Stomach (tissue), 9 donors: Measurements from ENCODE around the gene APP. TPM values are rescaled to one million over a fixed set of nuclear protein-coding genes. Genes with fewer than 3 reads are reported as not detected.

Experiments used
- DNase-seq, 2 donors: peaks; one replicate each; pipeline versions ENCODE4 v3.0.0 to v3.0.0-alpha.2; 2013 to 2019
- H3K27ac ChIP-seq, 5 donors: fragments of 200-600 bp in 4 of 5; sonication (generic) in 4 of 5; one replicate each; pipeline ENCODE4 v1.5.1; 2013 to 2019; ENCODE audit warnings: mild to moderate bottlenecking in 1 of 5, moderate library complexity in 1 of 5
- H3K27me3 ChIP-seq, 3 donors: fragments of 200-600 bp; sonication (generic); one replicate each; pipeline ENCODE4 v1.5.1; 2017 to 2019; ENCODE audit warnings: mixed run types in 1 of 3
- H3K36me3 ChIP-seq, 4 donors: fragments of 200-600 bp; sonication (generic); 1 replicate in 3 of 4; 2 replicates in 1 of 4; pipeline ENCODE4 v1.5.1; 2016 to 2019
- H3K4me1 ChIP-seq, 4 donors: fragments of 200-600 bp; sonication (generic); one replicate each; pipeline ENCODE4 v1.5.1; 2016 to 2019
- H3K4me3 ChIP-seq, 4 donors: fragments of 200-600 bp; sonication (generic) in 3 of 4; one replicate each; pipeline ENCODE4 v1.5.1; 2016 to 2019; ENCODE audit warnings: mild to moderate bottlenecking in 1 of 4
- H3K9me3 ChIP-seq, 4 donors: fragments of 200-600 bp; sonication (generic); one replicate each; pipeline ENCODE4 v1.5.1; 2016 to 2019
- EP300 ChIP-seq: sonication (generic); formaldehyde crosslinking; IDR thresholded peaks from one replicate; pipeline ENCODE4 v1.6.1; 2017; ENCODE audit warnings: antibody characterized with exemption
- POLR2A ChIP-seq, 4 donors: fragments of 450-650 bp; IDR thresholded peaks; one replicate each; pipeline ENCODE4 v1.6.1; 2016; ENCODE audit warnings: antibody characterized with exemption in 4 of 4, control low read depth in 2 of 4, mild to moderate bottlenecking in 1 of 4, moderate library complexity in 1 of 4
- POLR2AphosphoS5 ChIP-seq, 3 donors: sonication (generic); formaldehyde crosslinking; IDR thresholded peaks; one replicate each; pipeline ENCODE4 v1.6.1; 2016; ENCODE audit warnings: antibody characterized with exemption in 3 of 3
- WGBS, 5 donors: extraction: QIAGEN DNeasy Blood & Tissue Kit in 3 of 5; methylation state at CpG; one replicate each; pipeline versions ENCODE4 v1.1.5 to v1.1.7; 2013 to 2018; 5-methylcytosine and 5-hydroxymethylcytosine counted together
- intact Hi-C: fragments of 100-400 bp; cut with DNase I; formaldehyde crosslinking; loops from one replicate; pipeline ENCODE4 v1.15.1; 2023; ENCODE audit warnings: low total_unique reads
- polyA plus RNA-seq, 3 donors: library from polyadenylated mRNA; stranded (reverse); fragments of 200-250 nt; gene quantifications; one replicate each; pipeline ENCODE4 v1.2.3, GENCODE V29; 2013
- total RNA-seq, 5 donors: library from RNA; depleted of rRNA; stranded (reverse); fragments of >200 nt; gene quantifications; one replicate each; pipeline versions ENCODE4 v1.1.0 to v1.2.3, GENCODE V29; 2014 to 2016
- TF ChIP-seq, protein P1 (sequence below), 7 experiments: fragments of 450-650 bp in 4 of 7; fragments of 200-600 bp in 3 of 7; sonication (generic) in 3 of 7; IDR thresholded peaks; one replicate each; pipeline ENCODE4 v1.5.1; 2016 to 2019; ENCODE audit warnings: antibody characterized with exemption in 7 of 7, control low read depth in 2 of 7, mild to moderate bottlenecking in 1 of 7
- donor health status: healthy with polysubstance abuse.
- donor health status: Bipolar disorder and iron deficiency.
- donor health status: healthy.

APP gene
- total and polyA plus RNA-seq, 8 donors: 41.2 to 408 (median 200) TPM

DNA sequence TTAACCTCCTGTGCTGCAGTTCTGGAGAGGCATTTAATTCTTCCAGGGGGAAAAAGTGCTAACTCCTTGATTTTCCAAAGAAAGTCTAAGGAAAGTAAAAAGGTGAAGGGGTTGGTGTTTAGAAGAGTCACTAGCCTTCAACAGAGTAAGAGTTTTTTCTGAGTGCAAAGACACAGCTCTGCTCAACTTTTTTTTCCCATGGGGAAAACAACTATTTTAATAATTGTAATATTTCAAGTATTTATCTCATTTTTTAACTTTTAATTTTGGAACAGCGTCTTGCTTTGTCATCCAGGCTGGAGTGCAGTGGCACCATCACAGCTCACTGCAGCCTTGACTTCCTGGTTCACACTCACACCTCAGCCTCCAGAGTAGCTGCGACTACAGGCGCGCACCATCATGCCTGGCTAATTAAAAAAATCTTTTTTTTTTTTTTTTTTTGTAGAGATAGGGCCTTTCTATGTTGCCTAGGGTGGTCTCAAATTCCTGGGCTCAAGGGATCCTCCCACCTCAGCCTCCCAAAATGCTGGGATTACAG is 202.6 kb downstream of the APP start:
- intact Hi-C loops: no loop called here
- Histone ChIP-seq H3K27me3 (no peaks in the 10 kb centered on the region), H3K4me3 (no peak overlapping the region), H3K36me3 (peaks cover 6 to 31% (median 27%) of the 10 kb centered on the region in 4 donors), H3K27ac (peak overlapping the region in 4 of 5 donors; percentile 11 to 57 (median 32)), H3K4me1 (peaks cover 5 to 31% (median 16%) of the 10 kb centered on the region in 4 donors), H3K9me3 (no peaks in the 10 kb centered on the region)
- WGBS, 5 donors: 93 to 99% (median 95%) methylated on average over 4 of the region's 4 CpGs
- TF ChIP-seq EP300 (no peak), POLR2AphosphoS5 (IDR thresholded peaks at IDR 0.05) (no peak), POLR2A (IDR thresholded peaks at IDR 0.05) (no peak)
- TF ChIP-seq, protein P1, sequence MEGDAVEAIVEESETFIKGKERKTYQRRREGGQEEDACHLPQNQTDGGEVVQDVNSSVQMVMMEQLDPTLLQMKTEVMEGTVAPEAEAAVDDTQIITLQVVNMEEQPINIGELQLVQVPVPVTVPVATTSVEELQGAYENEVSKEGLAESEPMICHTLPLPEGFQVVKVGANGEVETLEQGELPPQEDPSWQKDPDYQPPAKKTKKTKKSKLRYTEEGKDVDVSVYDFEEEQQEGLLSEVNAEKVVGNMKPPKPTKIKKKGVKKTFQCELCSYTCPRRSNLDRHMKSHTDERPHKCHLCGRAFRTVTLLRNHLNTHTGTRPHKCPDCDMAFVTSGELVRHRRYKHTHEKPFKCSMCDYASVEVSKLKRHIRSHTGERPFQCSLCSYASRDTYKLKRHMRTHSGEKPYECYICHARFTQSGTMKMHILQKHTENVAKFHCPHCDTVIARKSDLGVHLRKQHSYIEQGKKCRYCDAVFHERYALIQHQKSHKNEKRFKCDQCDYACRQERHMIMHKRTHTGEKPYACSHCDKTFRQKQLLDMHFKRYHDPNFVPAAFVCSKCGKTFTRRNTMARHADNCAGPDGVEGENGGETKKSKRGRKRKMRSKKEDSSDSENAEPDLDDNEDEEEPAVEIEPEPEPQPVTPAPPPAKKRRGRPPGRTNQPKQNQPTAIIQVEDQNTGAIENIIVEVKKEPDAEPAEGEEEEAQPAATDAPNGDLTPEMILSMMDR (IDR thresholded peaks at IDR 0.05): no peak
- DNase-seq: no peak

DNA sequence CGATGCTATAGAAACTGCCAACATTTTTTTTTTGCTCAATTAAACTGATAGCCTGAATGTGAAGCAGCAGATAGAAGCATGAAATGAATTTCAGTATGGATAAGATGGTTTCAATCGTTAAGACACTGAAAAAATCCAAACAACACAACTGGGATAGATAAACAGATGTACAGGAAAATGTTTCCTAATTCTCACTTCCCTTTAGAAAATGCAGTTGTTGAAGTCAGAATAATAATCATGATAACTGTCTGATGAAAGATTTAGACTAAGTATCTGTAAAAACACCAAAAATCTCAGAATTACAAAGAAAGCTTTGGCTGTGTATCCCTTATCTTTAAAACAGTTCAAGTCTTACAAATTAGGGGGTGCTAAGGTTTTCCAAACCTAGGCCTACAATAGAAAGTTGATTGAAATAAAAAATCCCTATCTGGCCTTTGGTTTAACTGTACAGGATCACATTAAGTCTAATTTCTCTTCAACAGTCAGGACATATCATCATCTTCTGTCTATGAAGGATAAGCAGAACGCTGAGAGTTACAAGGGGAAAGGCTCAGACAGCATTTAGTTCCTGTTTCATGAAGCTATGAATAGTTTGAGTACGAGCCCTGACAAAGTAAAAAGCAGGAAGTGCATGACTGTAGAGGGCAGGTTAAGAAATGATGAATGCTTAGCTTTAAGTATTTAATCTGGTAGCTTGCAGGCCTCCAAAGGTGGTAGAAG is 203.2 kb downstream of the APP start:
- DNase-seq: peak in 1 of 2 donors; percentile 42
- Histone ChIP-seq H3K4me3 (no peak overlapping the region), H3K36me3 (peaks cover 6 to 24% (median 21%) of the 10 kb centered on the region in 4 donors), H3K27me3 (no peaks in the 10 kb centered on the region), H3K9me3 (no peaks in the 10 kb centered on the region), H3K4me1 (peaks cover 5 to 37% (median 19%) of the 10 kb centered on the region in 4 donors), H3K27ac (peak overlapping the region in 4 of 5 donors; percentile 11 to 57 (median 50))
- WGBS, 5 donors: 41 to 51% (median 48%) methylated on average over 4 of the region's 4 CpGs
- TF ChIP-seq POLR2A (IDR thresholded peaks at IDR 0.05) (no peak), POLR2AphosphoS5 (IDR thresholded peaks at IDR 0.05) (no peak), EP300 (no peak)
- TF ChIP-seq, protein P1 (IDR thresholded peaks at IDR 0.05): no peak
- intact Hi-C loops: no loop called here

DNA sequence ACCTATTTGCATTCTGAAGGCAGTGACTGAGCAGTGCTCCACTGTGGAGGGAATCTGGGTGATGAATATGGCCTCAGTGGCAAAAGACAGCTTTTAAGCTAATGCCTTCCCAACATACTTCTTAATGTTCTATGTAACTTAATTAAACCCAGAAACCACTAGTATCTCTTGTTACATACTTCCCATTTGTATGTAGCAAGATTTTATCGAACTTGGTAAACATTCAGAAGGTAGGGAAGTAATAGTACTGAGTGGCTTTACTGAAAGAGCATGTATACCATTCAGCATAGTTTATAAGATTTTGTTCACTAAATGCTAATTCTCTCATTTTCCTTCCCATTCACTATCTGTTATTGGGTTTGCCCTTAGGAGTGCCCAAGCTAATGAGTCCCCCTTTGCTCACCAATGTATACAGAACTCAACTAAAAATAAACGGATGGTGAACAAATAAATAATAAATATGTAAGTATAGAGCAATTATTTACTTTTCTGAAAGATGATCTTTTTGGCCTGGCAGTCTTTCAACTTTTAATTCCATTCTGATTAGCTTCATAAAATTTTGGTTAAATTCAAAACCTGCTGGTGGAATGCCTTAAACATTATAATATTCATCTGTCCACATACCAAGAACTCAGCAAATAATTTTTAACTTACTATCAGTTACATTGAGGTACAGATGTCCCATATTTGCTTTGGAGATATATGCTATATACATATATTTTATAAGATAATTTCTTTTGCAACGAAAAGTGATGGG is 204.4 kb downstream of the APP start:
- intact Hi-C loops: no loop called here
- TF ChIP-seq, protein P1 (IDR thresholded peaks at IDR 0.05): no peak
- TF ChIP-seq EP300: no peak
- H3K27ac ChIP-seq: no peak overlapping the region

DNA sequence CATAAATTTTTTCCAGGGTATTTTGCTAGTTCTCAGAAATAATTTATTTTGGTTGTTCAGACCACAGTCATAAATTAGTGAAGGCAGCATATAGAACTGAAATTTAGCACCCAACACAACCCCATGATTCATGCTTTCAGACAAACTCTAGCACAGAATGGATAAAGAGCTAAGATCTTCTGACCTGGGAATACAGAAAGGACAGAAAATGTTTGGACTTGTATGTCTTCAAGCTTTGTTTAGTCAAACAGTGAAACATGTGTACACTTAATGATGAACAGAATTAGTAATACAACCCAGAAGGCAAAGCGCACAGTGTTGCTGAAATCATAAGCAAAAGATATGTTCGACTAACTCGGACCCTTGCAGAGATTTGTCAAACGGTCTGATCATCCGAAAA is 205.6 kb downstream of the APP start:
- DNase-seq: no peak
- Histone ChIP-seq H3K27me3 (no peaks in the 10 kb centered on the region), H3K27ac (peak overlapping the region in 2 of 5 donors; percentile 60 to 62), H3K36me3 (peaks cover 0 to 4% (median 0%) of the 10 kb centered on the region in 4 donors), H3K4me1 (peaks cover 5 to 52% (median 21%) of the 10 kb centered on the region in 4 donors), H3K4me3 (no peak overlapping the region), H3K9me3 (no peaks in the 10 kb centered on the region)
- TF ChIP-seq POLR2A (IDR thresholded peaks at IDR 0.05) (no peak), POLR2AphosphoS5 (IDR thresholded peaks at IDR 0.05) (no peak)
- intact Hi-C loops: no loop called here
- 83 to 94% (median 87%) methylated on average over 5 of the region's 5 CpGs for WGBS, 5 donors

More for the DNA sequence above, 204.4 kb downstream of the APP start:
- H3K9me3 ChIP-seq: no peaks in the 10 kb centered on the region
- no peak for DNase-seq
- H3K4me1 ChIP-seq: peaks cover 5 to 44% (median 20%) of the 10 kb centered on the region in 4 donors
- peaks cover under 1 to 15% (median 12%) of the 10 kb centered on the region in 4 donors for H3K36me3 ChIP-seq
- no peaks in the 10 kb centered on the region for H3K27me3 ChIP-seq
- H3K4me3 ChIP-seq: no peak overlapping the region
- 66 to 71% (median 69%) methylated on average over 3 of the region's 3 CpGs for WGBS, 5 donors
